GM18873 (cell line): ENCODE results near the gene SHISA8.
"Not testable (repeated sequence)": the region's sequence is repeated elsewhere in the genome, so short reads cannot be mapped to it uniquely, and the experiment has no call there.

Experiments used
- ATAC-seq: cut with Tn5 transposase; IDR thresholded peaks from one replicate; pipeline ENCODE4 v1.9.1; 2021; ENCODE audit warnings: mild to moderate bottlenecking, moderate library complexity, moderate number of reproducible peaks; ENCODE audit not compliant: unreplicated experiment, low FRiP score

Gene SHISA8

DNA sequence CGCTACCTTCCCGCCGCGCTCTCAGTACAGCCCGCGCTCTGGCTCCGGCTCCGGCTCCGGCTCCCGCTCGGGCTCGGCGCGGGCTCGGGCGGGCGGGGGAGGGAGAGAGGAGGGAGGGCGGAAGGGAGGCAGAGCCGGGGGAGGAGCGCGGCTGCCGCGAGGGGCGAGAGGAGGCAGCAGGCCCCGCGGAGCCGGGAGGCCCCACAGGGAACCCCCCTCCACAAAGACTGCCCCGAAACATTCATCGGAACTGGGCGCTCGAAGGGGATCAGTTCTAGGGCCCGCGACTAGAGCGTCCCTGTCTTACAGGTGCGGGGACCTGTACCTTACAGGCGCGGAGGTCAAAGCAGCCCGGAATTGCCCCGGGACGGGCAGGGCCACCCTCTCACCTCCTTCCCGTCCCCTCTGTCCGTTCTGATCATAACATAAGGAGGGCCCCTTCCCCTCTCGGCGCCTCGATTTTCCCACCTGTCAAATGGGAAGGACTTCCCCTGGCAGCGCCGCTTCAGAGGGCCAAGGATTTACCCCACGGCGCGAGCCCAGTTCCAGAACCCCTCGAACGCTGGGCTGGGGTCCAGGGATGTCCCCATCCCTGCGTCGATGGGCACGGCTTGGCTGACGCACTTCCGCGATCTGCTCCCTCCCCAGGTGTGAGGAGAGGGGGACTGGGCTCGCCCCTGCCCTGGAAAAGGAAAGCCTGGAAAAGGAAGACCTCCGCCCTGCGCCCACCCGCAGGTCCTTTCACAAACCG is at the start of gene SHISA8:
TSS of gene SHISA8 (minus strand) at position 40 of the 751 bp plus-strand sequence. CDS start 407 bp downstream, outside the sequence.
- no peak for ATAC-seq

DNA sequence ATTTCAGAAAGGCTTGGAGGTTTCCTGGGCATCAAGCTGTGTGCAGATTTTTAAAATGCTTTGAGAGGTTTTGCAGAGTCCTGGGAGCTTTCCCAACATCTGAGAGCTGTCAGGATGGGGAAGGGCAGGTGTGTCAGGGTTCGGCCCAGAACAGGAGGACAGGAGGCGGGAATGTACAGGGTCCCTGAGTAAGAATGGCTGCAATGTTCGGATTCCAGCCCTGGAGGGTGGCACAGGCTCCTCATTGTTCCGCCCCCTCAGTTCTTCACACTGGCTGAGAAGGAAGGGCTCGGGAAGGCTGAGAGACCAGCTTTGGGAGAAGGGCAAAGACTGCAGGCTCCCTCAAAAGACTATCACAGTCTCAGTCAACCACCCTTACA is 49.2 kb upstream of the SHISA8 start:
- ATAC-seq: no peak

DNA sequence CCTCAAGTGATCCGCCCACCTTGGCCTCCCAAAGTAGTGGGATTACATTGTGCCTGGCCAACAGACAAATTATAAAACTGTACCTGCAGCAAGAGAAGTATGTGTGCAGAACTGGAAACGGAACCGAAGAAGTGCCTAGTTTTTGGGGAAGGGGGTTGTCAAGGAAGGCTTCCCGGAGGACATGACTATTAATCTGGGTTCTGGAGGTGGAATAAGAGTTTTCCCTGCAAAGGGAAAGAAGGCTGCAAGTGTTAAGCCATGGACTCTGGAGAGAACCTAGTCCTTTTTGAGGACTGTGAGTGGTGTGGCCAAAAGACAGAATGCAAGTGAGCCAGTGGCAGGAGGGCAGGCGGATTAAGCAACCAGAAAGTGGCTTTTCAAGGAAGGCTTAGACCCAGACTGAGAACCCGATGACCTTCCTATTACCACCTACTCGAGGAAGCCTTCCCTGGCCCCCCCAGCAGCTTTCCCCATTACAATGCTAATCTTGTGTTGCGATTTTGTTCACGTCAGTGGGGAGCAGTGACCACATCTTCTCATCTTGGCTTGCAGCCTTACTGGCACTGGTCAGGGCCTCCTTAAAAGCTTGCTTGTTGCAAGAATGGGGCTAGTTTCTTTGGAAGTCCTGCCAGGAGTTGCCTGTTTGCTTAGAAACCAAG is 48.7 kb upstream of the SHISA8 start:
- ATAC-seq: no peak

- no peak for ATAC-seq
These were observed 43.2 kb upstream of the SHISA8 start for GRCh38 chr22:41957941-41958556.

- no peak for ATAC-seq
These were observed 37.8 kb upstream of the SHISA8 start for GRCh38 chr22:41952713-41953112.

- no peak for ATAC-seq
These were observed 37.1 kb upstream of the SHISA8 start, which contains the start of gene SMIM45 for GRCh38 chr22:41951898-41952474. Gene SMIM45 (plus strand): TSS chr22:41952150.

DNA sequence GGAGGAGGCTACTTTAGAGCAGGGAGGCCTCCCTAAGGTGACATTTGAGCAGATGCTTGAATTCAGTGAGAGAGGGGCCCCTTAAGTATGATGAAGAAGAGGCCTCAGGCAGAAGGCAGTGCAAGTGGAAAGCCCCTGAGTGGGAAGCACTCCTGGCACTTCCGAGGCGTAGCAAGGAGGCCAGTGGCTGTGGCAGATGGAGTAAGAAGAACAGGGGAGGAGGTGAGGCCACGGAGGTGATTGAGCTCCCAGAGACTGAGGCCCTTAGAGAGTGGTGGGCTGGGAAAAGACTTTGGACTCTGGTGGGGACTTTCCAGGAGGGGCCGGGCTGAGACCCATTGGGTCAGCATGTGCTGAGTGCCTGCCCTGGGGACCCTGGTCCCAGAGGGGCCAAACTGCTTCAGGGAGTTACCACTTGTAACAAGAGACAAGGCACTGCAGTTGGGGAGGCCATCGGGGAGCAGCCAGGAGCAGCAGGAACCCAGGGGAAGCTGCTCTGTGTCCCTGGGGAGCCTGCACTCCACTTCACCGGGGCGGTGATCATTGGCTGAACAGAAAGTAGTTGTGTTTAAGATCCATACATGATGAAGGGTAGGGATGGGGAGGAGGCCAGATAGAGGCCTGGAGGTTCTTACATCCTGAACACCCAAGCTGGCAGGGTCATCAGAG is 34.6 kb upstream of the SHISA8 start:
- no peak for ATAC-seq

DNA sequence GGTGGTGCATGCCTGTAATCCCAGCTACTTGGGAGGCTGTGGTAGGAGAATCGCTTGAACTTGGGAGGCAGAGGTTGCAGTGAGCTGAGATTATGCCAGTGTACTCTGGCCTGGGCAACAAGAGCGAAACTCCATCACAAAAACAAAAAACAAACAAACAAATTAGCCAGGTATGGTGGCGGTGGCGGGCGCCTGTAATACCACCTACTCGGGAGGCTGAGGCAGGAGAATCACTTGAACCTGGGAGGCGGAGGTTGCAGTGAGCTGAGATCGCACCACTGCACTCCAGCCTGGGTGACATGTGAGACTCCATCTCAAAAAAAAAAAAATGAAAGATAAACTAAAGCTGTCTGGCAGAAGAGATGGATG is 34.0 kb upstream of the SHISA8 start:
- ATAC-seq: not testable (repeated sequence)

DNA sequence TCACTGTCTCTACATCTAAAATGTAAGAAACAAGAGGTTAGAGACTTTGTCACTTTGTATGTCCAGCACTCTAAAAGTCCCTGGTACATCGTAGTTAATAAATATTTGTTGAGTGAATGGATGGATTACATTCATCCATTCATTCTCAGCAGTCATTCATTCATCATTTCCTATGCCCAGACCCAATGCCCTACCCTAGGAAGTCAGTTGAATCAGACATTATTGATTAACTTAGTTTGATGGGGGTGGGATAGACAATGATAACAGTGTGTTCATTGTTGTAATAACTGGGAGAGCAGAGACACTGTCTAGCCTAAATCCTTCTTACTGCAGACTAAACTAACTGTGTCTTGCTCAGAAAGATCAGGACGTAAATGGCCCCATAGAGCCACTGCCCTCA is 33.3 kb upstream of the SHISA8 start:
- no peak for ATAC-seq

DNA sequence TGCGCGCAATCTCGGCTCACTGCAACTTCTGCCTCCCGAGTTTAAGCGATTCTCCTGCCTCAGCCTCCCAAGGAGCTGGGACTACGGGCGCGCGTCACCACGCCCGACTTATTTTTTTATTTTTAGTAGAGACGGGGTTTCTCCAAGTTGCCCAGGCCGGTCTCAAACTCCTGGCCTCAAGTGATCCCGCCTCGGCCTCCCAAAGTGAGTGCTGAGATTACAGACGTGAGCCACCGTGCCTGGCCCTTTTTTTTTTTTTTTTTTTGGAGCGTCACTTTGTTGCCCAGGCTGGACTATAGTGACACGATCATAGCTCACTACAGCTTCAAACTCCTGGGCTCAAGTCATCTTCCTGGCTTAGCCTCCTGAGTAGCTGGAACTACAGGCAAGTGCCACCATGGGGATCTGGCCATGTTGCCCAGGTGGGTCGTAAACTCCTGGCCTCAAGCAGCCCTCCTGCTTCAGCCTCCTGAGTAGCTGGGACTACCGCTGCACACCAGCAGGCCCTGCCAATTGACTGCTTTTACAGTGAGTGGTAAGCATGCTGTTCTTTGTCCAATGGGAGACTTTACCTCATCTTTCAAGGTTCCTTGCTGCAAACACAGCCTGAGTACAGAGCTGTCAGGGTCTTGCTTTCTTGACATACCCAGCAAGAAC is 32.7 kb upstream of the SHISA8 start:
- ATAC-seq: no peak

DNA sequence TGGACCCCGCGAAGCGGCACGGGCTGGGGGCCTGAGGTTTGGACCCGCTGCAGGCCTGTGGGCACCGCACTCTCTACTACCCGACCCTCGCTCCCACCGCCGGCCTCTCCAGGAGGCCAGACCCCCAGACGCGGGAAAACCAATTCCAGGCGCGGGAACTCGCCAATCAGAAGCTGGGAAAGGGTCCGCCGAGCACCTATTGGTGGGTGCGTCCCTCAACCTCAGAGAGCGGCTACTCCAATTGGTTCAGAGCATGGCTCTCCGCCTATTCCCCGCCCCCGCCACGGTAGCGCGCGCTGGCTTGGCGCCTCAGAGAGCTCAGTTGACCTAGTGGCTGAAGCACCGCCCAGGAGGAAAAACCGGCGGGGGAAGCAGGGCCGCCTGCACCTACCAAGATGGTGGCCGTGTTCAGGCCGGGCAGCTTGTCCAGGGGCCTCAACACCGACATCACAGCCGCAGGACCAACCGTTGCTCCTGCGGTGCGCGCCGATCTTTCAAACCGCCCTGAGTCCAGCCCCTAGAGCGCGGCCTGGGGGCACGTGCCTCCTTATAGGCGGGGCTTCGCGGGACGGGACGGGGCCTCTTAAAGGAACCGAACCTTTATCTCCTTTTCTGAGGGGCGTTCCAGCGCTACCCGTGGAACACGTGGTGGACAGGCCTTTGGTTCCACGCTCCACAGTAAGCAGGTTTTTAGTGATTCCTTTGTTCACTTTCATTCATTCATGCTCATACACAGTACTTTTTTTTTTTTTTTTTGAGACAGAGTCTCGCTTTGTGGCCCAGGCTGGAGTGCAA is 32.0 kb upstream of the SHISA8 start, which contains the start of gene CENPM:
TSS of gene CENPM (minus strand) at position 524 of the 795 bp plus-strand sequence. CDS start at position 448, 76 bp downstream.
- peak; percentile 54 for ATAC-seq

DNA sequence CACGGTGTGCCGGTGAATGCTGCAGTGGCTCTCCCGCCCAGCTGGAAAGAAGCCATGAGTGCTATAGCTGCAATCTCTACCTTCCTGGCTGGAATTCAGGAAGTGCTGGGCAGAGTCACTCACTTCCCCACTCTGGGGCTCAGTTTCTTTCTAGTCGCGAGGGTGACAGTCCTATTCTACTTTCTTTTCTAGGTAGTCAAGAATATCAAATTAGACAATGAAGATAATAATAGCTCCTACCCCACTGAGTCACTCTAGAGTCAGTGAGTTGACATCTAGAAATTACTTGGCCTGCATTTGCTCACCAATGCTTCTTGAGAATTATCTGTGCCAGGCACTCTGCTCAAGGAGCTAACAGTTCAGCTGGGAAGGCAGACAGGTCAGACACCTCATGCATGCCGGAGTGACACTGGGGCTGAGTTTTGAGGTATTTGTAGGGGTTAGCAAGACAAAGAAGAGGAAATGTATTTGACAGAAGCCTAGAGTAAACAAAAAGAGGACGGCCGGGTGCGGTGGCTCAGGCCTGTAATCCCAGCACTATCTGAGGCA is 28.9 kb upstream of the SHISA8 start:
- ATAC-seq: no peak

DNA sequence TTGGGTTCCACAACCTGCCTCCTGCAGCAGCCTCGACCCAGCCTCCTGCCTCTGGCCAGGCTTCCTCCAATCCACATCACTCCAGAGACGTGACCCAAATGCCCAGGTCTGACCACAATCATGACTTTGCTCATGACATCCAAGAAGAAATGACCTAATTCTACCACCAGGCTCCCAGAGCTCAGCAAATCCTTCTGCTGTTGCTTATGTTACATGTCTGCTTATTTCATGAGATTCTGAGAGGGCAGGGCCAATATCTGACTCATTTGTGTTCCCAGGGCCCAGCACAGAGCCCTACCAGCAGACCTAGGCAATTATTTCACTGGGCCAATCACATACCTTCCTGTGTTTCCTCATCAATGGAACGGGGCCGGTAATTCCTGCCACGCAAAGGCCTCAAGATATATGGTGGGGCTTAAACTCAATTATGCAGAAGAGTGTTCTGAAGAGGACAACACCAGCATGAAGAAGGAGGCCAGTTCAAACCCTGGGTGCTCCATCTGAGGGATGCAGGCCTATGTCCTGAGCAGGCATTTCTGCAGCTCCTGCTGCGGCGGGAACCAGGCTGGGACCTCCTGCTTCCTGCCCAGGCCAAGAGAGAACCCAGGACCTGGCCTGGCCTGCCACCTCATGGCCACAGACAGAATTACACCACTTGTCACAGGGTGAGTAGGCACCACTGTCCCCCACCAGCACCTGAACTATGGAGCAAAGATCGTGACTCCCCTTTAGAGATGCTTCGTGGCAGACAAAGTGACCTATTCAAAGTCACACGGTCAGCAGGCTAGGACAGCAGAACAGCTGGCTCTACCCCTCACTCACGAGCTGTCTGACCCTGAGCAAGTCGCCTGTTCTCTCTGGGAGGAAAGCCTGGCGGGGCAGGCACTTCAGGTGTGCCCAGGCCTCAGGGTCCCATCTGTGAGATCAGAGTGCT is 26.2 kb upstream of the SHISA8 start:
- ATAC-seq: no peak

DNA sequence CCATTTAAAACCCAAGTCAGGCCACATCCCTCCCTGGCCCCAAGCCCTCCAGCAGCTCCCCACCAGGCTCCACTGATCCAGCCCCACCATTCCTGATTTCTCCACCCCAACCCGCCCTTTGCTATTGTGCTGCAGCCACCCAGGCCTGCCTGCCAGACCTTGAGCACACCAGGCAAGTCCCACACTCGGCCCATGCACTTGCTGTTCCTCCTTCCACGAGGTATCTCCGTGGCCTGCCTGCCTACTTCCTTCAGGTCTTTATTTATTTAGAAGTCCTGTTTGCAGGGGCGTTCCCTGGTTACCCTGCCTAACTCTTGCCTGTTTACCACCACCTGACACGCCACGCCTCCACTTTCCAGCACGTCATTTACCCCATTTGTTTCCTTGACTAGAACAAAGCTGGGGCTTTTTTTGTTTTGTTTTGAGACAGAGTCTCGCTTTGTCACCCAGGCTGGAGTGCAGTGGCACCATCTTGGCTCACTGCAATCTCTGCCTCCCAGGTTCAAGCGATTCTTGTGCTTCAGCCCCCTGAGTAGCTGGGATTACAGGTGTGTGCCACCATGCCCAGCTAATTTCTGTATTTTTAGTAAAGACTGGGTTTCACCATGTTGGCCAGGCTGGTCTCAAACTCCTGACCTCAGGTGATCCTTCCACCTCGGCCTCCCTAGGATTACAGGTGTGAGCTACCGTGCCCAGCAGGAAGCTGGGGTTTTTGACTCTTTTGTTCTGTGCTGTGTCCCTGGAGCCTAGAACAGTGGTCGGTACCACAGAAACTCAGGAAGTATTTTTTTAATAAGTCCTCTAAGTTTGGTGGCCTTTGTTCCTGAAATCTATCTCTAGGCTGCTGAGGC is 25.3 kb upstream of the SHISA8 start:
- ATAC-seq: peak; percentile 42

DNA sequence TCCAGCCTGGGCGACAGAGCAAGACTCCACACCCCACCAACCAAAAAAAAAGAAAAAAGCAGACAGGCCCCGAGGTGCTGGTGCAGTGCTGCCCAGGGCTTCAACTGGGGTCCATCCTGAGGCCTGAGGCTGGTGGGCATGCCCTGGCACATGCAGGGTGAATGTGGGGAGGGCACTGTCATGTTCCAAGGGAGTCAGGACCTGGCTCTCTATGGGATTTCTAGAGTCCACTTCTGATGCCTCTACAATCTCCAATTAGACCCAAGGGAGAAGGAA is 22.0 kb upstream of the SHISA8 start:
- ATAC-seq: no peak

- ATAC-seq: no peak
These were observed 20.6 kb upstream of the SHISA8 start for GRCh38 chr22:41935509-41935908.

DNA sequence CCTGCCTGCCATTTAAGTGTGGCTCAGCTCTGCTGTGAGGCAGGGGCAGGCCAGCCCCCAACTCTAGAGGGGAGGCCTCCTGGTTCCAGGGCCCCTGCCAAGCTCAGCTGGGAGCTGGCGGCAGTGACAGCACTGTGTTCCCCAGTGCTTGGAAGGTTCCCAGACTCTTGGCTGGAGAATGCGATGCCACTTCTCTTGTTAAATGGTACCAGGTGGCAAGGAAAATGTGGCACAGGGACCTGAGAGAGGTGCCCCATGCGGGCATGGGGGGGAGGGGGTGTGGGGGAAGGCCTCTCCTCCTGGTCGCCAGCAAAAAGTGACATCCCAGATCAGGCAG is 20.1 kb upstream of the SHISA8 start:
- ATAC-seq: no peak
